ENCODE data around the gene GLYR1. TPM values are rescaled to one million over a fixed set of nuclear protein-coding genes. Genes with fewer than 3 reads are reported as not detected.

The GLYR1 gene
- total and polyA plus RNA-seq, 2 donors (not counting 3 experiments of a cell fraction or from before 2014, with no cell fraction given) = 47.9 to 107 TPM

GRCh38 chr16:4783951-4784336 lies 63.1 kb downstream of the GLYR1 start:
- DNase-seq (ENCODE audit: low read depth, low spot score) (no peak), FAIRE-seq (no peak)
- H3K27ac ChIP-seq (ENCODE audit: insufficient read depth, low read depth, low read length) = no peak overlapping the region
- no peak overlapping the region for H3K4me2 ChIP-seq (ENCODE audit: insufficient read depth, low read length)
- POLR2A ChIA-PET = no interaction called here
- intact Hi-C loops (cut with micrococcal nuclease) (no loop called here), dilution Hi-C loops (cut with MboI; ENCODE audit: extremely low pct_ligation_motif_present, low sequenced_read_pairs) (no loop called here)
- no peaks in the 10 kb centered on the region for H3K27me3 ChIP-seq (ENCODE audit: control insufficient read depth in 2 of 2, insufficient read depth in 2 of 2, low read length in 2 of 2)
- H3K79me2 ChIP-seq (ENCODE audit: control insufficient read depth, insufficient read depth, low read length) = no peaks in the 10 kb centered on the region
- H3K9me3 ChIP-seq (replicated peaks; ENCODE audit: control insufficient read depth, insufficient read depth, low read length) = no peaks in the 10 kb centered on the region
- H4K20me1 ChIP-seq (replicated peaks; ENCODE audit: control insufficient read depth, extremely low read depth, insufficient read depth, low read length) = no peaks in the 10 kb centered on the region
- H3K9me1 ChIP-seq (replicated peaks; ENCODE audit: control insufficient read depth, extremely low read depth, insufficient read depth, low read length) = no peaks in the 10 kb centered on the region
- H3K36me3 ChIP-seq (ENCODE audit: control insufficient read depth in 2 of 2, extremely low read depth in 1 of 2, insufficient read depth in 2 of 2, low read length in 2 of 2) = no peaks in the 10 kb centered on the region
- no TSS peak for BruUV-seq (replicated peaks)
- no peak overlapping the region for H3K9ac ChIP-seq (replicated peaks; ENCODE audit: extremely low read depth, insufficient read depth, low read length)
- TF ChIP-seq EZH2 (IDR thresholded peaks at IDR 0.05; ENCODE audit: borderline replicate concordance, low read depth, low read length, severe bottlenecking) = no peak
- TF ChIP-seq GATA2 (IDR thresholded peaks at IDR 0.05; ENCODE audit: insufficient read depth, insufficient read length, low read depth, low read length) = no peak
- no peak for TF ChIP-seq POLR2AphosphoS5 (IDR thresholded peaks at IDR 0.05; ENCODE audit: insufficient read depth, low read depth, low read length)
- no peak for TF ChIP-seq JUN (IDR thresholded peaks at IDR 0.05; ENCODE audit: borderline replicate concordance, insufficient read depth, insufficient read length, low read depth)
- no peak for TF ChIP-seq FOS (IDR thresholded peaks at IDR 0.05; ENCODE audit: borderline replicate concordance, insufficient read depth, low read length)
- no peak for TF ChIP-seq MYC (IDR thresholded peaks at IDR 0.05; ENCODE audit: low read depth, low read length)
- TF ChIP-seq CTCF (IDR thresholded peaks at IDR 0.05; ENCODE audit: extremely low read depth in 1 of 2, insufficient read depth in 1 of 2, low read depth in 1 of 2, low read length in 2 of 2) = no peak
- TF ChIP-seq MAX (IDR thresholded peaks at IDR 0.05; ENCODE audit: insufficient read depth, insufficient read length) = no peak
- TF ChIP-seq POLR2A (IDR thresholded peaks at IDR 0.05; ENCODE audit: low read depth, low read length) = no peak
- CTCF ChIA-PET = no interaction called here
- H3K4me3 ChIP-seq (replicated peaks in 1 of 3; ENCODE audit: insufficient read depth in 1 of 3, low read depth in 1 of 3, low read length in 3 of 3) = no peak overlapping the region
- no peak overlapping the region for H2AFZ ChIP-seq (ENCODE audit: low read depth, low read length)
- H3K4me1 ChIP-seq (ENCODE audit: control insufficient read depth, extremely low read depth, insufficient read depth, low read length) = no peaks in the 10 kb centered on the region

Measured in endothelial cell of umbilical vein (primary cell).